ENCODE data around the gene TOP1.

- TF ChIP-seq ZNF274 (IDR thresholded peaks at IDR 0.05; ENCODE audit: low read depth, low read length) (no peak), YY1 (IDR thresholded peaks at IDR 0.05; ENCODE audit: insufficient read depth, insufficient read length) (no peak), SUZ12 (IDR thresholded peaks at IDR 0.05; ENCODE audit: extremely low read depth, insufficient read depth, insufficient read length) (no peak)
Measured at GRCh38 chr20:41170386-41171105, 141.9 kb downstream of the TOP1 start.
